CD4-positive, alpha-beta T cell treated with Interleukin-12 subunit alpha and Interleukin-12 subunit beta, for 1 hour (primary cell): ENCODE results near the gene FXYD1.
"Not testable (repeated sequence)": the region's sequence is repeated elsewhere in the genome, so short reads cannot be mapped to it uniquely, and the experiment has no call there.

Source experiments
- DNase-seq: peaks from one replicate; pipeline ENCODE4 v3.0.0-alpha.2; 2020

Gene FXYD1

GRCh38 chr19:35125749-35126623 is 12.6 kb upstream of the FXYD1 start:
- no peak for DNase-seq

- DNase-seq, result no peak
These were observed 12.0 kb upstream of the FXYD1 start for GRCh38 chr19:35126624-35126959.

GRCh38 chr19:35127871-35128270 is 10.8 kb upstream of the FXYD1 start:
- DNase-seq, result no peak

- DNase-seq, result no peak
These were observed 10.1 kb upstream of the FXYD1 start for GRCh38 chr19:35128398-35129057.

GRCh38 chr19:35129724-35130274 is 8.8 kb upstream of the FXYD1 start:
- DNase-seq, result not testable (repeated sequence)

- no peak for DNase-seq
These were observed 7.6 kb upstream of the FXYD1 start for GRCh38 chr19:35130761-35131720.

- no peak for DNase-seq
These were observed 6.4 kb upstream of the FXYD1 start for GRCh38 chr19:35132254-35132653.

- DNase-seq, result no peak
These were observed 4.8 kb upstream of the FXYD1 start for GRCh38 chr19:35133826-35134225.

- no peak for DNase-seq
These were observed 3.9 kb upstream of the FXYD1 start, which contains the start of gene LGI4 for GRCh38 chr19:35134601-35135242. LGI4 (minus strand) TSS chr19:35135059; CDS start chr19:35134680, 379 bp downstream.

GRCh38 chr19:35135389-35135909 is 3.2 kb upstream of the FXYD1 start:
- peak; percentile 69 for DNase-seq

- DNase-seq, result no peak
These were observed 2.4 kb upstream of the FXYD1 start for GRCh38 chr19:35136231-35136630.

GRCh38 chr19:35136977-35137702 is 1.5 kb upstream of the FXYD1 start:
- no peak for DNase-seq

- DNase-seq, result no peak
These were observed 1.8 kb downstream of the FXYD1 start for GRCh38 chr19:35140207-35140961.

GRCh38 chr19:35140962-35141836 is 2.6 kb downstream of the FXYD1 start:
- DNase-seq, result peak; percentile 96

- DNase-seq, result peak; percentile 37
These were observed 3.4 kb downstream of the FXYD1 start for GRCh38 chr19:35141837-35142605.

- DNase-seq, result peak; percentile 83
These were observed 4.1 kb downstream of the FXYD1 start for GRCh38 chr19:35142606-35143230.

GRCh38 chr19:35143231-35143715 is 4.6 kb downstream of the FXYD1 start, which contains the start of gene FXYD7:
FXYD7 (plus strand) TSS chr19:35143255; CDS start chr19:35143334, 79 bp downstream.
- DNase-seq, result peak; percentile 17

- no peak for DNase-seq
These were observed 5.2 kb downstream of the FXYD1 start for GRCh38 chr19:35143818-35144217.
